Measurements from ENCODE around the gene PPID. TPM values are rescaled to one million over a fixed set of nuclear protein-coding genes. Genes with fewer than 3 reads are reported as not detected.
"Not testable (repeated sequence)": the region's sequence is repeated elsewhere in the genome, so short reads cannot be mapped to it uniquely, and the experiment has no call there.

The PPID gene
- total RNA-seq, 2 experiments from 2014 or later, result 72.0 to 78.1 TPM

- no peak overlapping the region for H3K4me3 Mint-ChIP-seq
- intact Hi-C loops (cut with DNase I, micrococcal nuclease), result loop anchor here (1.0 to 10.0 kb wide), 5 partner anchors 120 to 473 kb away; no protein-coding TSS in a partner anchor
- peak; percentile 87 for ATAC-seq
- DNase-seq, result peak; percentile 72
- peaks cover 29% of the 10 kb centered on the region for H3K27me3 Mint-ChIP-seq
- ChIA-PET CTCF (interaction anchor here (0.6 to 1.6 kb wide), 5 partner anchors 12 to 471 kb away, joined by 3 to 8 read pairs (median 4); no protein-coding TSS in a partner anchor), POLR2A (no interaction called here)
- H3K4me1 Mint-ChIP-seq, result peaks cover 25% of the 10 kb centered on the region
- H3K27ac Mint-ChIP-seq, result no peak overlapping the region
- H3K36me3 Mint-ChIP-seq (ENCODE audit: low read depth), result no peaks in the 10 kb centered on the region
- no peaks in the 10 kb centered on the region for H3K9me3 Mint-ChIP-seq (ENCODE audit: low read depth)
Observed at GRCh38 chr4:158729716-158730559, 6.7 kb upstream of the PPID start.

GRCh38 chr4:158728236-158728635 lies 5.0 kb upstream of the PPID start:
- no peak for DNase-seq
- intact Hi-C loops (cut with DNase I, micrococcal nuclease), result loop anchor here in 1 of 2 experiments (10.0 kb wide), 1 partner anchor 347 kb away; no protein-coding TSS in a partner anchor
- peaks cover 39% of the 10 kb centered on the region for H3K4me1 Mint-ChIP-seq
- POLR2A ChIA-PET, result no interaction called here
- no peak overlapping the region for H3K27ac Mint-ChIP-seq
- CTCF ChIA-PET, result interaction anchor here (1.0 to 1.3 kb wide), 3 partner anchors 16 to 451 kb away, joined by 3 read pairs; no protein-coding TSS in a partner anchor
- H3K27me3 Mint-ChIP-seq, result peaks cover 29% of the 10 kb centered on the region
- no peaks in the 10 kb centered on the region for H3K9me3 Mint-ChIP-seq (ENCODE audit: low read depth)
- H3K36me3 Mint-ChIP-seq (ENCODE audit: low read depth), result no peaks in the 10 kb centered on the region
- ATAC-seq, result no peak
- H3K4me3 Mint-ChIP-seq, result no peak overlapping the region

- H3K4me1 Mint-ChIP-seq, result peaks cover 41% of the 10 kb centered on the region
- ChIA-PET POLR2A (no interaction called here), CTCF (interaction anchor here (0.8 to 1.3 kb wide), 3 partner anchors 124 to 476 kb away, joined by 3 to 4 read pairs (median 3); no protein-coding TSS in a partner anchor)
- H3K27ac Mint-ChIP-seq, result no peak overlapping the region
- intact Hi-C loops (cut with DNase I, micrococcal nuclease), result loop anchor here in 1 of 2 experiments (10.0 kb wide), 1 partner anchor 348 kb away; no protein-coding TSS in a partner anchor
- H3K27me3 Mint-ChIP-seq, result peaks cover 21% of the 10 kb centered on the region
- H3K4me3 Mint-ChIP-seq, result no peak overlapping the region
- ATAC-seq (no peak), DNase-seq (peak; percentile 8)
- H3K9me3 Mint-ChIP-seq (ENCODE audit: low read depth), result no peaks in the 10 kb centered on the region
- H3K36me3 Mint-ChIP-seq (ENCODE audit: low read depth), result peaks cover 11% of the 10 kb centered on the region
Observed at GRCh38 chr4:158726633-158727032, 3.4 kb upstream of the PPID start.

- H3K27ac Mint-ChIP-seq, result peak overlapping the region; percentile 100
- no peaks in the 10 kb centered on the region for H3K9me3 Mint-ChIP-seq (ENCODE audit: low read depth)
- H3K36me3 Mint-ChIP-seq (ENCODE audit: low read depth), result peaks cover 29% of the 10 kb centered on the region
- ATAC-seq (peak; percentile 24), DNase-seq (no peak)
- POLR2A ChIA-PET, result interaction anchor here (0.6 kb wide), 1 partner anchor 53 kb away, joined by 3 read pairs; the partner anchor contains the start of gene C4orf46
- CTCF ChIA-PET, result interaction anchor here (0.9 to 1.7 kb wide), 4 partner anchors 45 to 479 kb away, joined by 3 to 4 read pairs (median 4); no protein-coding TSS in a partner anchor
- peak overlapping the region; percentile 99 for H3K4me3 Mint-ChIP-seq
- H3K27me3 Mint-ChIP-seq, result peaks cover 16% of the 10 kb centered on the region
- intact Hi-C loops (cut with DNase I, micrococcal nuclease), result loop anchor here (1.0 to 10.0 kb wide), 5 partner anchors 88 to 723 kb away; no protein-coding TSS in a partner anchor
- H3K4me1 Mint-ChIP-seq, result peaks cover 53% of the 10 kb centered on the region
Observed at GRCh38 chr4:158724637-158725036, 1.4 kb upstream of the PPID start.

- H3K9me3 Mint-ChIP-seq (ENCODE audit: low read depth), result no peaks in the 10 kb centered on the region
- peaks cover 4% of the 10 kb centered on the region for H3K27me3 Mint-ChIP-seq
- peak overlapping the region; percentile 100 for H3K27ac Mint-ChIP-seq
- peak overlapping the region; percentile 99 for H3K4me3 Mint-ChIP-seq
- DNase-seq, result peak; percentile 22
- peaks cover 49% of the 10 kb centered on the region for H3K4me1 Mint-ChIP-seq
- ChIA-PET POLR2A (interaction anchor here (0.5 kb wide), 1 partner anchor 45 kb away, joined by 3 read pairs; no protein-coding TSS in a partner anchor), CTCF (no interaction called here)
- peaks cover 47% of the 10 kb centered on the region for H3K36me3 Mint-ChIP-seq (ENCODE audit: low read depth)
- intact Hi-C loops (cut with DNase I, micrococcal nuclease), result loop anchor here (2.0 to 10.0 kb wide), 8 partner anchors 46 to 725 kb away; partner anchors contain the start of gene FNIP2 (in 1 of the 2)
- no peak for ATAC-seq
Observed at GRCh38 chr4:158722291-158722916, 792 bp downstream of the PPID start.

GRCh38 chr4:158721680-158722079 lies 1.5 kb downstream of the PPID start:
- CTCF ChIA-PET, result no interaction called here
- Mint-ChIP-seq H3K27me3 (peaks cover 4% of the 10 kb centered on the region), H3K27ac (peak overlapping the region; percentile 100), H3K9me3 (ENCODE audit: low read depth) (no peaks in the 10 kb centered on the region), H3K4me1 (peaks cover 46% of the 10 kb centered on the region), H3K36me3 (ENCODE audit: low read depth) (peaks cover 51% of the 10 kb centered on the region), H3K4me3 (peak overlapping the region; percentile 99)
- POLR2A ChIA-PET, result interaction anchor here (0.5 kb wide), 1 partner anchor 46 kb away, joined by 3 read pairs; no protein-coding TSS in a partner anchor
- DNase-seq (no peak), ATAC-seq (no peak)
- intact Hi-C loops (cut with DNase I, micrococcal nuclease), result loop anchor here (2.0 to 10.0 kb wide), 8 partner anchors 47 to 726 kb away; partner anchors contain the start of gene FNIP2 (in 1 of the 2)

GRCh38 chr4:158715802-158716201 lies 7.4 kb downstream of the PPID start:
- ATAC-seq, result no peak
- Mint-ChIP-seq H3K36me3 (ENCODE audit: low read depth) (peaks cover 75% of the 10 kb centered on the region), H3K4me1 (peaks cover 21% of the 10 kb centered on the region), H3K27ac (no peak overlapping the region), H3K4me3 (no peak overlapping the region), H3K27me3 (no peaks in the 10 kb centered on the region), H3K9me3 (ENCODE audit: low read depth) (no peaks in the 10 kb centered on the region)
- intact Hi-C loops (cut with DNase I, micrococcal nuclease), result no loop called here
- ChIA-PET POLR2A (interaction anchor here (0.6 kb wide), 1 partner anchor 54 kb away, joined by 3 read pairs; no protein-coding TSS in a partner anchor), CTCF (interaction anchor here (1.1 to 1.2 kb wide), 3 partner anchors 13 to 491 kb away, joined by 3 to 4 read pairs (median 3); no protein-coding TSS in a partner anchor)
- DNase-seq, result no peak

- ChIA-PET CTCF (interaction anchor here (0.5 to 1.2 kb wide), 5 partner anchors 8 to 492 kb away, joined by 3 to 4 read pairs (median 3); no protein-coding TSS in a partner anchor), POLR2A (no interaction called here)
- intact Hi-C loops (cut with DNase I, micrococcal nuclease), result no loop called here
- Mint-ChIP-seq H3K27ac (no peak overlapping the region), H3K27me3 (no peaks in the 10 kb centered on the region), H3K4me3 (no peak overlapping the region), H3K36me3 (ENCODE audit: low read depth) (peaks cover 77% of the 10 kb centered on the region), H3K9me3 (ENCODE audit: low read depth) (no peaks in the 10 kb centered on the region), H3K4me1 (peaks cover 15% of the 10 kb centered on the region)
- DNase-seq (no peak), ATAC-seq (no peak)
Observed at GRCh38 chr4:158714937-158715336, 8.3 kb downstream of the PPID start.

GRCh38 chr4:158712622-158713021 lies 10.6 kb downstream of the PPID start:
- intact Hi-C loops (cut with DNase I, micrococcal nuclease); H3K27me3 Mint-ChIP-seq; POLR2A ChIA-PET; H3K4me3 Mint-ChIP-seq; H3K9me3 Mint-ChIP-seq (ENCODE audit: low read depth); DNase-seq; ATAC-seq; H3K27ac Mint-ChIP-seq; H3K4me1 Mint-ChIP-seq: not testable (repeated sequence)
- CTCF ChIA-PET, result interaction anchor here (1.3 kb wide), 1 partner anchor 15 kb away, joined by 3 read pairs; no protein-coding TSS in a partner anchor
- H3K36me3 Mint-ChIP-seq (ENCODE audit: low read depth), result peaks cover 70% of the 10 kb centered on the region

- no peak overlapping the region for H3K4me3 Mint-ChIP-seq
- H3K27ac Mint-ChIP-seq, result no peak overlapping the region
- no peaks in the 10 kb centered on the region for H3K27me3 Mint-ChIP-seq
Observed at GRCh38 chr4:158710814-158711213, 12.4 kb downstream of the PPID start.

GRCh38 chr4:158704274-158704673 lies 18.9 kb downstream of the PPID start:
- peaks cover 37% of the 10 kb centered on the region for H3K36me3 Mint-ChIP-seq (ENCODE audit: low read depth)
- ChIA-PET CTCF (no interaction called here), POLR2A (no interaction called here)
- no peaks in the 10 kb centered on the region for H3K9me3 Mint-ChIP-seq (ENCODE audit: low read depth)
- no peak overlapping the region for H3K27ac Mint-ChIP-seq
- no peak for ATAC-seq
- no peak for DNase-seq
- H3K27me3 Mint-ChIP-seq, result no peaks in the 10 kb centered on the region
- H3K4me1 Mint-ChIP-seq, result no peaks in the 10 kb centered on the region
- H3K4me3 Mint-ChIP-seq, result no peak overlapping the region
- intact Hi-C loops (cut with DNase I, micrococcal nuclease), result no loop called here

More at GRCh38 chr4:158710814-158711213, 12.4 kb downstream of the PPID start:
- H3K36me3 Mint-ChIP-seq (ENCODE audit: low read depth), result peaks cover 72% of the 10 kb centered on the region
- no peak for DNase-seq
- peaks cover 3% of the 10 kb centered on the region for H3K4me1 Mint-ChIP-seq
- H3K9me3 Mint-ChIP-seq (ENCODE audit: low read depth), result no peaks in the 10 kb centered on the region
- ATAC-seq, result no peak
- ChIA-PET POLR2A (interaction anchor here (0.6 kb wide), 1 partner anchor 44 kb away, joined by 3 read pairs; no protein-coding TSS in a partner anchor), CTCF (interaction anchor here (1.4 to 3.5 kb wide), 2 partner anchors 30 to 141 kb away, joined by 4 to 16 read pairs; no protein-coding TSS in a partner anchor)
- intact Hi-C loops (cut with DNase I, micrococcal nuclease), result no loop called here

All from activated CD4-positive, alpha-beta T cell treated with anti-CD3 and anti-CD28 coated beads for 36 hours (primary cell).